Kidney (tissue), 14 donors: Measurements from ENCODE around the gene FANCC. TPM values are rescaled to one million over a fixed set of nuclear protein-coding genes. Genes with fewer than 3 reads are reported as not detected.

Source experiments
- DNase-seq, 5 donors: peaks; one replicate each; pipeline ENCODE4 v3.0.0-alpha.2; 2013 to 2020
- FAIRE-seq: peaks from 2 replicates; lab custom pipeline; 2012; peaks lifted over from hg19 to GRCh38; lab: Jason Lieb, UNC
- H3K27ac ChIP-seq, 2 donors: one replicate each; pipeline ENCODE4 v1.7.0; 2013; ENCODE audit warnings: low read depth in 2 of 2, low read length in 2 of 2, inconsistent platforms in 1 of 2
- H3K27me3 ChIP-seq: one replicate; pipeline ENCODE4 v1.7.1; 2013; ENCODE audit warnings: low read length, inconsistent platforms; ENCODE audit not compliant: control insufficient read depth, insufficient read depth
- H3K36me3 ChIP-seq, 3 donors: one replicate each; pipeline versions ENCODE4 v1.7.0 to v1.7.1; 2013; ENCODE audit warnings: low read length in 3 of 3, control low read depth in 1 of 3, inconsistent platforms in 1 of 3; ENCODE audit not compliant: insufficient read depth in 3 of 3, control insufficient read depth in 2 of 3
- H3K4me1 ChIP-seq, 3 donors: one replicate each; pipeline versions ENCODE4 v1.7.0 to v1.7.1; 2013; ENCODE audit warnings: low read length in 3 of 3, inconsistent platforms in 1 of 3, low read depth in 1 of 3; ENCODE audit not compliant: control insufficient read depth in 2 of 3, insufficient read depth in 2 of 3
- H3K4me3 ChIP-seq, 3 donors: one replicate each; pipeline versions ENCODE4 v1.7.0 to v1.8.1; 2013; ENCODE audit warnings: low read length in 3 of 3, control low read depth in 1 of 3, inconsistent platforms in 1 of 3
- H3K9ac ChIP-seq, 3 donors: one replicate each; pipeline versions ENCODE4 v1.7.0 to v1.7.1; 2013; ENCODE audit warnings: low read length in 3 of 3, control low read depth in 1 of 3, inconsistent platforms in 1 of 3
- H3K9me3 ChIP-seq, 3 donors: one replicate each; pipeline versions ENCODE4 v1.7.0 to v1.7.1; 2013; ENCODE audit warnings: low read length in 3 of 3, control low read depth in 1 of 3, inconsistent platforms in 1 of 3; ENCODE audit not compliant: control insufficient read depth in 2 of 3, insufficient read depth in 1 of 3
- intact Hi-C: fragments of 100-400 bp; cut with DNase I; formaldehyde crosslinking; loops from one replicate; pipeline ENCODE4 v1.11.1; 2022
- polyA plus RNA-seq: library from polyadenylated mRNA; stranded (reverse); fragments of 350-450 nt; fragmentation: Illumina TruSeq; extraction: RNeasy Lipid Tissue Mini Kit (QIAGEN cat#74804); gene quantifications from one replicate; pipeline ENCODE4 v1.2.3, GENCODE V29; 2014; ENCODE audit warnings: low read depth, low replicate concordance; ENCODE audit not compliant: insufficient read depth
- total RNA-seq: library from RNA; stranded (reverse); fragmentation: NEBNext Ultra II Directional; extraction: Animal tissue kit (Norgen Biotek cat#: 25700); gene quantifications from one replicate; pipeline ENCODE4 v1.2.1, GENCODE V29; 2021
- TF ChIP-seq, protein P1 (sequence below): IDR thresholded peaks from 3 replicates; pipeline ENCODE4 v1.5.1; 2012; ENCODE audit warnings: mild to moderate bottlenecking, moderate library complexity, borderline replicate concordance; ENCODE audit not compliant: insufficient read depth; ENCODE audit errors: extremely low read depth
- donor health status: control.
- donor health status: control.
- donor health status: control.
- donor health status: control.
- donor health status: control.
- donor health status: DM: yes; HTN: yes; CAD: no.
- donor health status: Normal renal cell carcinoma (clear cell type).

Gene FANCC
- total and polyA plus RNA-seq, 2 donors from 2014 or later, result 7.5 to 10.8 TPM

DNA sequence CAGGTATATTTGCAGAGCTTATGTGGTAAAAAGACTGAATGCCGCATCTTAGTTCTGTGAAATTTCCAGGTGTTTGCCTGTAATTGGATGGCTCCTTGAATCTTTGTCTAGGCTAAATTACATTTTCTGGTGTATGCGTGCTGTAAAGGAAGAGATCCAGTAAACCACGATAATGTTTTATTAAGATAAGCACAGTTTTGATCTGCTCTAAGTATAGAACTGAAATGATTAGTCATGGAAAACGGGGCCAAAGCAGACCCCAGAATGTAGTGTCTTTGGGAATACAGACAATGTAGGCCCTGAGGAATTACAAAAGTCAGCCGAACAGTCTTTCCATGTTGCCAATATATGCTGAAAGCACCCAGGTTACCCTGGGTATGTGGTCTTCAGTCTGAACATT, 257.3 kb downstream of the FANCC start:
- intact Hi-C loops, result no loop called here
- DNase-seq (peak in 1 of 5 donors; percentile 2), FAIRE-seq (no peak)
- TF ChIP-seq, protein P1, sequence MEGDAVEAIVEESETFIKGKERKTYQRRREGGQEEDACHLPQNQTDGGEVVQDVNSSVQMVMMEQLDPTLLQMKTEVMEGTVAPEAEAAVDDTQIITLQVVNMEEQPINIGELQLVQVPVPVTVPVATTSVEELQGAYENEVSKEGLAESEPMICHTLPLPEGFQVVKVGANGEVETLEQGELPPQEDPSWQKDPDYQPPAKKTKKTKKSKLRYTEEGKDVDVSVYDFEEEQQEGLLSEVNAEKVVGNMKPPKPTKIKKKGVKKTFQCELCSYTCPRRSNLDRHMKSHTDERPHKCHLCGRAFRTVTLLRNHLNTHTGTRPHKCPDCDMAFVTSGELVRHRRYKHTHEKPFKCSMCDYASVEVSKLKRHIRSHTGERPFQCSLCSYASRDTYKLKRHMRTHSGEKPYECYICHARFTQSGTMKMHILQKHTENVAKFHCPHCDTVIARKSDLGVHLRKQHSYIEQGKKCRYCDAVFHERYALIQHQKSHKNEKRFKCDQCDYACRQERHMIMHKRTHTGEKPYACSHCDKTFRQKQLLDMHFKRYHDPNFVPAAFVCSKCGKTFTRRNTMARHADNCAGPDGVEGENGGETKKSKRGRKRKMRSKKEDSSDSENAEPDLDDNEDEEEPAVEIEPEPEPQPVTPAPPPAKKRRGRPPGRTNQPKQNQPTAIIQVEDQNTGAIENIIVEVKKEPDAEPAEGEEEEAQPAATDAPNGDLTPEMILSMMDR, result no peak
- H3K9me3 ChIP-seq, result no peaks in the 10 kb centered on the region
- no peak overlapping the region for H3K27ac ChIP-seq
- no peak overlapping the region for H3K9ac ChIP-seq
- H3K27me3 ChIP-seq, result no peaks in the 10 kb centered on the region
- H3K4me1 ChIP-seq, result peaks cover 8 to 61% (median 49%) of the 10 kb centered on the region in 3 donors
- H3K36me3 ChIP-seq, result peaks cover 2 to 30% (median 16%) of the 10 kb centered on the region in 3 donors
- H3K4me3 ChIP-seq, result no peak overlapping the region

DNA sequence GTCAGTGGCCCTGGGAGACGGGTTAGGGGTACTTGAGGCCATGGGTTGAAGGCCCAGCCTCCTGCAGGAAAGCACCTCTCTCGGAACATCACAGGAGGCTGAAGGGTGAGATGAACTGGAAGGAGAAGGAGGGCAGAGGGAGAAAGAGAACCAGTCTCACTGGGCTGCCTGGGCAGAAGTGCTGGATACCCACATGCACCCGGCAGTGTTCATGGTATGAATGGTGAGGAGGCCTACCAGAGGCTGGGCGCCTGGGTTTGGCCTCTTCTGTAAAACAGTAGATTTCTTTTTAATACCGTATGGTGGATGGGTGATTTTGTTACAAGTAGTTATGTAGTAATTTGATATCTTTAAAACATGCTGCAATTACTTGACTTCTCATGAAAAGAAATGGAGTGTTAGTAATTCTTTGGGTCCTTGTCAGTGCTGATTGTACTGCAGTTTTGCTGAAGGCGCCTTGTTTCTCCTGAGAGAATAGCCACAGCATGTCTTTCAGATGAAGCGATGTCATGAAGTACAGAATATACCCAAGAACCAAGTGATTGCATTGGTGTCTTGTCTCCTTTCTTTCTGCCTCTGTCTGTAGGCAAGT, 258.6 kb downstream of the FANCC start:
- Histone ChIP-seq H3K9me3 (no peaks in the 10 kb centered on the region), H3K27ac (peak overlapping the region; percentile 18 to 23), H3K4me3 (no peak overlapping the region), H3K27me3 (no peaks in the 10 kb centered on the region), H3K9ac (peak overlapping the region in 2 of 3 donors; percentile 33 to 74), H3K4me1 (peaks cover 8 to 52% (median 38%) of the 10 kb centered on the region in 3 donors), H3K36me3 (peaks cover 0 to 24% (median 16%) of the 10 kb centered on the region in 3 donors)
- no peak for DNase-seq
- intact Hi-C loops, result no loop called here
- FAIRE-seq, result no peak
- TF ChIP-seq, protein P1, result no peak

DNA sequence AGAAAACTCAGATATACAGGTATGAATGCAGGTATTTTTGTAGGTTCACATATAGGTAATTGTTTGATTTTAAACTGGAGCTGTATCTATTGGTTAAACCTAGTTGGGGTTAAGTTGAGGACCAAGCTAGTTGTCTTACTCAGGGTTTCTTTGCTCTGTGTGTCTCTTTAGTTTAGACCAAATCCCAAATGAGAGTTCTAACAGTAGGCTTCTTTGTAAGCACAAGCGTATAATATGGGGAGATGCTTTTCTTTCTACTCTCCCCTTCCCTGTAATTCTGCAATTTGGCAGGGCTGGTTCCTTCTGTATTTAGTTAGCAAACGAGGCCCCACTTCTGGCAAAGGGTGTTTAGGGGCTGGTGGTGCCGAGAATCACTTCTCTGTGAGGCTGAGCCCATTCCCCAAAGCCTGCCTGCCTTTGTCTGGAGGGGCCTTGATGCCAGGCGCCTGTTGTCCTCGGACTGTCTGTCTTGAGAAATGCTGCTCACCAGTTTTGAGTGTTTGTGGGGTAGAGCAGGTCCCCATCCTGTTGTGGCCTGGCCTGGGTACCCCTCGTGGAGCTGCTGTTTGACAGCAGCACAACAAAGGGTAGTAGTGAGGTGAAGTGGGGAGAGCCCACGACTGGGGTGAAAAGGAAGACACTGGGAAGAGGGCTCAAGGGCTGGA, 259.3 kb downstream of the FANCC start:
- Histone ChIP-seq H3K9ac (peak overlapping the region in 2 of 3 donors; percentile 33 to 74), H3K9me3 (no peaks in the 10 kb centered on the region), H3K27me3 (no peaks in the 10 kb centered on the region), H3K4me3 (peak overlapping the region in 1 of 3 donors; percentile 32), H3K4me1 (peaks cover 8 to 45% (median 33%) of the 10 kb centered on the region in 3 donors), H3K27ac (peak overlapping the region; percentile 18 to 23), H3K36me3 (peaks cover 0 to 17% (median 10%) of the 10 kb centered on the region in 3 donors)
- DNase-seq (no peak), FAIRE-seq (no peak)
- TF ChIP-seq, protein P1, result no peak
- intact Hi-C loops, result no loop called here
